Fibroblast of lung (primary cell): Measurements from ENCODE around the gene SLC4A2. TPM values are rescaled to one million over a fixed set of nuclear protein-coding genes. Genes with fewer than 3 reads are reported as not detected.

Experiments used
- DNase-seq, 2 donors: peaks; one replicate each; pipeline versions ENCODE4 v3.0.0 to v3.0.0-alpha.2; 2010; ENCODE audit warnings: low read depth in 2 of 2
- H2AFZ ChIP-seq: 2 replicates; pipeline ENCODE4 v1.5.1; 2012; ENCODE audit warnings: low read length, control low read depth, inconsistent platforms
- H3K27ac ChIP-seq: 2 replicates; pipeline ENCODE4 v1.5.1; 2011; ENCODE audit warnings: low read length, control low read depth; ENCODE audit not compliant: insufficient read depth
- H3K27me3 ChIP-seq: 2 replicates; pipeline ENCODE4 v1.5.1; 2011; ENCODE audit warnings: mild to moderate bottlenecking, low read length; ENCODE audit not compliant: control insufficient read depth, insufficient read depth
- H3K36me3 ChIP-seq: 2 replicates; pipeline ENCODE4 v1.5.1; 2011; ENCODE audit warnings: low read length; ENCODE audit not compliant: control insufficient read depth, insufficient read depth
- H3K4me1 ChIP-seq: 2 replicates; pipeline ENCODE4 v1.5.1; 2011; ENCODE audit warnings: low read length; ENCODE audit not compliant: control insufficient read depth, insufficient read depth; ENCODE audit errors: extremely low read depth
- H3K4me2 ChIP-seq: 2 replicates; pipeline ENCODE4 v1.5.1; 2011; ENCODE audit warnings: low read length, control low read depth; ENCODE audit not compliant: insufficient read depth; ENCODE audit errors: extremely low read depth
- H3K4me3 ChIP-seq, 4 experiments: fragments of 200-600 bp in 1 of 4; sonication (generic) in 1 of 4; replicated peaks in 1 of 4; 2 replicates each; pipeline ENCODE4 v1.5.1; 2011 to 2016; ENCODE audit warnings: low read length in 4 of 4, low read depth in 3 of 4, mild to moderate bottlenecking in 3 of 4, control low read depth in 2 of 4, inconsistent platforms in 1 of 4, mixed read lengths in 1 of 4; ENCODE audit not compliant: insufficient read depth in 1 of 4; ENCODE audit errors: control extremely low read depth in 1 of 4
- H3K79me2 ChIP-seq: 2 replicates; pipeline ENCODE4 v1.5.1; 2012; ENCODE audit warnings: mild to moderate bottlenecking, low read length, inconsistent platforms; ENCODE audit not compliant: control insufficient read depth, insufficient read depth
- H3K9ac ChIP-seq: 2 replicates; pipeline ENCODE4 v1.5.1; 2011; ENCODE audit warnings: mild to moderate bottlenecking, low read length, control low read depth; ENCODE audit not compliant: insufficient read depth
- H3K9me3 ChIP-seq: 2 replicates; pipeline ENCODE4 v1.5.1; 2012; ENCODE audit warnings: low read depth, low read length; ENCODE audit not compliant: control insufficient read depth, insufficient read depth
- H4K20me1 ChIP-seq: 2 replicates; pipeline ENCODE4 v1.5.1; 2011; ENCODE audit warnings: low read length; ENCODE audit not compliant: control insufficient read depth, insufficient read depth; ENCODE audit errors: extremely low read depth
- EZH2 ChIP-seq: IDR thresholded peaks from 2 replicates; pipeline ENCODE4 v1.5.1; 2012; ENCODE audit warnings: low read length, control low read depth, mild to moderate bottlenecking; ENCODE audit errors: missing control alignments
- polyA plus RNA-seq, 2 donors: library from polyadenylated mRNA; depleted of rRNA in 1 of 2; stranded (reverse) in 1 of 2; unstranded in 1 of 2; fragments of >200 nt; gene quantifications; 2 replicates each; pipeline ENCODE4 v1.2.1, GENCODE V29; 2011 to 2012; ENCODE audit warnings: missing spikeins in 1 of 2
- total RNA-seq: library from RNA; depleted of rRNA; stranded (reverse); fragments of >200 nt; gene quantifications from 2 replicates; pipeline ENCODE4 v1.2.1, GENCODE V29; 2014
- TF ChIP-seq, protein P1 (sequence below), 2 donors: IDR thresholded peaks in 1 of 2; conservative IDR thresholded peaks in 1 of 2; 1 replicate in 1 of 2; 2 replicates in 1 of 2; pipeline ENCODE4 v1.5.1; 2011 to 2012; ENCODE audit warnings: low read length in 2 of 2, control low read depth in 1 of 2, inconsistent platforms in 1 of 2, low read depth in 1 of 2, mild to moderate bottlenecking in 1 of 2

The SLC4A2 gene
- total and polyA plus RNA-seq, 2 donors (not counting 1 experiment from before 2014, with no cell fraction given), result 30.5 to 61.8 TPM

DNA sequence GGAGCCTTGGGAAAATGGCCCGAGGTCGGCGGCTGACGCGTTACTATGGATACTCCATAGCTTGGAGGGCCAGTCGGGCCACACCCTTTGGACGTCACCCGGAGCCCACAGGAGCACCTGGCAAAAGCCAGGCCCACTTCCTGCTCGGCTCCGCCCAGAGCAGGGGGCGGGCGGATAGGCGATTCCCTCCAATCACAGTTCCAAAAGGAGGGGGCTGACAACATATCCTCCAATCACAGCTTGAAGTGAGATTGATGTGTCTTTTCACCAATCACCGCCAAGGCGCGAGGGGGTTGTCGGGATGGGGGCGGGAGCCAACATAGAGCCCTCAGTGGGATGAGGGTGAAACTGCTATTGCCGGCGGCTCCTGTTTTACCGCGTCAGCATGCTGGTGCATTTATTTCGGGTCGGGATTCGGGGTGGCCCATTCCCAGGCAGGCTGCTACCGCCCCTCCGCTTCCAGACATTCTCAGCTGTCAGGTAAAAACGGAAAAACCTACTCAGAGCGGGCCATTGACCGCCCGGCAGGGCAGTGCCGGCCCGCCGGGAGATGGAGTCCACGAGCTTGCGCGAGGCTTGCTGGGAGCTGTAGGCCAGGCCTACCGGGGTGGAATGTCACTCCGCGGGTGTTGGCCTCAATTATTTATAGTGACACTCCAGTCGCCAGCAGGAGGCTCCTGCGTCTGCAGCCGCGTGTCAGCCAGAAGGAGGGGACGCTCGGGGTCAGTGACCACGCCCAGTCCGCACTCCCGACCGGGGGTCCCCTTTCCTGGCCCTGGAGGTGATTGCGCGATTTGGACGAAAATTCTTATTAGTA, 31.1 kb upstream of the SLC4A2 start, which contains the start of gene ABCB8:
Gene ABCB8 (plus strand): TSS at position 320 of the 817 bp plus-strand sequence. CDS start 66 bp downstream, at position 386.
- H3K9me3 ChIP-seq, result no peaks in the 10 kb centered on the region
- DNase-seq, result peak; percentile 98 to 99
- no peaks in the 10 kb centered on the region for H4K20me1 ChIP-seq
- H3K4me3 ChIP-seq, result peak within 1 kb of the TSS; percentile 59 to 89 (median 71)
- H3K9ac ChIP-seq, result peak within 1 kb of the TSS; percentile 80
- peak within 1 kb of the TSS; percentile 87 for H3K27ac ChIP-seq
- H3K4me1 ChIP-seq, result no peaks in the 10 kb centered on the region
- peaks cover 2% of the 10 kb centered on the region for H3K79me2 ChIP-seq
- peaks cover 3% of the 10 kb centered on the region for H3K27me3 ChIP-seq
- TF ChIP-seq, protein P1, sequence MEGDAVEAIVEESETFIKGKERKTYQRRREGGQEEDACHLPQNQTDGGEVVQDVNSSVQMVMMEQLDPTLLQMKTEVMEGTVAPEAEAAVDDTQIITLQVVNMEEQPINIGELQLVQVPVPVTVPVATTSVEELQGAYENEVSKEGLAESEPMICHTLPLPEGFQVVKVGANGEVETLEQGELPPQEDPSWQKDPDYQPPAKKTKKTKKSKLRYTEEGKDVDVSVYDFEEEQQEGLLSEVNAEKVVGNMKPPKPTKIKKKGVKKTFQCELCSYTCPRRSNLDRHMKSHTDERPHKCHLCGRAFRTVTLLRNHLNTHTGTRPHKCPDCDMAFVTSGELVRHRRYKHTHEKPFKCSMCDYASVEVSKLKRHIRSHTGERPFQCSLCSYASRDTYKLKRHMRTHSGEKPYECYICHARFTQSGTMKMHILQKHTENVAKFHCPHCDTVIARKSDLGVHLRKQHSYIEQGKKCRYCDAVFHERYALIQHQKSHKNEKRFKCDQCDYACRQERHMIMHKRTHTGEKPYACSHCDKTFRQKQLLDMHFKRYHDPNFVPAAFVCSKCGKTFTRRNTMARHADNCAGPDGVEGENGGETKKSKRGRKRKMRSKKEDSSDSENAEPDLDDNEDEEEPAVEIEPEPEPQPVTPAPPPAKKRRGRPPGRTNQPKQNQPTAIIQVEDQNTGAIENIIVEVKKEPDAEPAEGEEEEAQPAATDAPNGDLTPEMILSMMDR (conservative IDR thresholded peaks at IDR 0.05 in 1 of 2, IDR thresholded peaks at IDR 0.05 in 1 of 2; ENCODE audit: low read depth in 1 of 2, low read length in 2 of 2), result peak; percentile 34 to 41
- no peak for TF ChIP-seq EZH2
- peak within 1 kb of the TSS; percentile 60 for H2AFZ ChIP-seq
- H3K36me3 ChIP-seq, result no peaks in the 10 kb centered on the region
- peak within 1 kb of the TSS; percentile 77 for H3K4me2 ChIP-seq

DNA sequence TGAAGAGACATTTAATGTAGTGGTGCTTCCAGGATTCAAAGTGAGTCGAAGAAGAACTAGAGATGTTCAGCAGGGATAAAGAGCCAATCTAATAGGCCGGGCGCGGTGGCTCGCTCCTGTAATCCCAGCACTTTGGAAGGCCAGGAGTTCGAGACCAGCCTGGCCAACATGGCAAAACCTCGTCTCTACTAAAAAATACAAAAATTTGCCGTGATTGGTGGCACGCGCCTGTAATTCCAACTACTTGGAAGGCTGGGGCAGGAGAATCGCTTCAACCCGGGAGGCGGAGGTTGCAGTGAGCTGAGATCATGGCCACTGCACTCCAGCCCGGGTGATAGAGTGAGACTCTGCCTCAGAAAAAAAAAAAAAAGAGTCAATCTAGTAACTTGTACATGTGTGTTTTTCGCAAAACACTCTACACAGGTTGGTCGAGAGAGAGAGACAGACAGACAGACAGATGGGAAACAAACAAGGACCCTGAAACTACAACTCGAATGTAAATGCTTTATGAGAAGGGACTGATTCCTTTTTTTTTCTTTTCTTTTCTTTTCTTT, 30.4 kb upstream of the SLC4A2 start:
- peak overlapping the region; percentile 59 to 89 (median 71) for H3K4me3 ChIP-seq
- peak overlapping the region; percentile 80 for H3K9ac ChIP-seq
- H3K27ac ChIP-seq, result peak overlapping the region; percentile 84
- H3K36me3 ChIP-seq, result no peaks in the 10 kb centered on the region
- no peak for TF ChIP-seq EZH2
- TF ChIP-seq, protein P1 (conservative IDR thresholded peaks at IDR 0.05 in 1 of 2, IDR thresholded peaks at IDR 0.05 in 1 of 2; ENCODE audit: low read depth in 1 of 2, low read length in 2 of 2), result no peak
- H3K79me2 ChIP-seq, result peaks cover 2% of the 10 kb centered on the region
- H3K4me1 ChIP-seq, result no peaks in the 10 kb centered on the region
- H2AFZ ChIP-seq, result no peak overlapping the region
- H3K4me2 ChIP-seq, result peak overlapping the region; percentile 76
- H4K20me1 ChIP-seq, result no peaks in the 10 kb centered on the region
- H3K27me3 ChIP-seq, result peaks cover 3% of the 10 kb centered on the region
- DNase-seq, result no peak
- H3K9me3 ChIP-seq, result no peaks in the 10 kb centered on the region

DNA sequence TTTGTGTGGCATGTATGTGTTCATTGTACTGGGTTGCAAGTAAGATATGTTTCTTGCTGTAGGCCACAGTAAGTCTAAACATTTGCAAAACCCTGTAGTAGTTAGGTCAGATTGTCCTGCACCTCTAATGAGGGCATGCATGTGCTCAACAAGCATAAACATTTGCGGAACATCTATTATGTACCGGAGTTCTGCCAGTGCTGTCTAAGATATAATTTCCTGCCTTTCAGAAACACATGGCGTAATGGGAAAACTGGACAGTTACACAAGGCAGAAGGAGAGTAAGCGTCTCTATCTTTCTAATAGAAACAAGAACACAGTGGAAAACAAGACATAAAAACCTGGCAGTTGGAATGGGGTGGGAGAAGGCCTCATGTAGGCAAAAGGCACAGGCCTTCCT, 28.4 kb upstream of the SLC4A2 start:
- H3K4me1 ChIP-seq, result no peaks in the 10 kb centered on the region
- no peak overlapping the region for H3K27ac ChIP-seq
- no peak overlapping the region for H3K4me2 ChIP-seq
- H3K79me2 ChIP-seq, result peaks cover 2% of the 10 kb centered on the region
- no peak overlapping the region for H3K9ac ChIP-seq
- TF ChIP-seq, protein P1 (conservative IDR thresholded peaks at IDR 0.05 in 1 of 2, IDR thresholded peaks at IDR 0.05 in 1 of 2; ENCODE audit: low read depth in 1 of 2, low read length in 2 of 2), result no peak
- no peak for TF ChIP-seq EZH2
- H3K27me3 ChIP-seq, result no peaks in the 10 kb centered on the region
- H3K36me3 ChIP-seq, result peaks cover 9% of the 10 kb centered on the region
- no peak for DNase-seq
- no peak overlapping the region for H3K4me3 ChIP-seq
- H2AFZ ChIP-seq, result no peak overlapping the region
- H3K9me3 ChIP-seq, result no peaks in the 10 kb centered on the region
- H4K20me1 ChIP-seq, result no peaks in the 10 kb centered on the region
